SJCRH30 (cell line): Measurements from ENCODE around the gene CD34. TPM values are rescaled to one million over a fixed set of nuclear protein-coding genes. Genes with fewer than 3 reads are reported as not detected.

ENCODE experiments used
- DNase-seq, 2 experiments: peaks; one replicate each; pipeline ENCODE4 v3.0.0-alpha.2; 2015 to 2020
- H3K27ac ChIP-seq: fragments of 250-450 bp; sonication (Bioruptor Pico); 2 replicates; pipeline ENCODE4 v1.5.1; 2020; ENCODE audit warnings: mild to moderate bottlenecking, moderate library complexity
- H3K27me3 ChIP-seq: fragments of 250-450 bp; sonication (Bioruptor Pico); 2 replicates; pipeline ENCODE4 v1.5.1; 2020; ENCODE audit warnings: mild to moderate bottlenecking, moderate library complexity
- H3K36me3 ChIP-seq: fragments of 250-450 bp; sonication (Bioruptor Pico); 2 replicates; pipeline ENCODE4 v1.5.1; 2020; ENCODE audit warnings: mild to moderate bottlenecking, moderate library complexity
- H3K4me1 ChIP-seq: fragments of 250-450 bp; sonication (Bioruptor Pico); 2 replicates; pipeline ENCODE4 v1.5.1; 2020; ENCODE audit warnings: mild to moderate bottlenecking, moderate library complexity
- H3K4me3 ChIP-seq: fragments of 250-450 bp; sonication (Bioruptor Pico); 2 replicates; pipeline ENCODE4 v1.5.1; 2020; ENCODE audit warnings: mild to moderate bottlenecking, moderate library complexity
- H3K9me3 ChIP-seq: fragments of 250-450 bp; sonication (Bioruptor Pico); replicated peaks from 2 replicates; pipeline ENCODE4 v1.5.1; 2020; ENCODE audit warnings: mild to moderate bottlenecking, moderate library complexity
- total RNA-seq: library from RNA; depleted of rRNA; stranded (reverse); fragments of >200 nt; shearing (Covaris generic); gene quantifications from 2 replicates; pipeline ENCODE4 v1.2.3, GENCODE V29; 2014; rRNA removed

The CD34 gene
- total RNA-seq, 1 experiment from 2014 or later, result 0.36 TPM

- no peaks in the 10 kb centered on the region for H3K36me3 ChIP-seq
- H3K4me3 ChIP-seq, result no peak overlapping the region
- H3K27ac ChIP-seq, result no peak overlapping the region
- H3K27me3 ChIP-seq, result no peaks in the 10 kb centered on the region
- no peaks in the 10 kb centered on the region for H3K4me1 ChIP-seq
- DNase-seq, result no peak
- no peaks in the 10 kb centered on the region for H3K9me3 ChIP-seq
Observed at GRCh38 chr1:207837673-207838072, 73.3 kb downstream of the CD34 start.

DNA sequence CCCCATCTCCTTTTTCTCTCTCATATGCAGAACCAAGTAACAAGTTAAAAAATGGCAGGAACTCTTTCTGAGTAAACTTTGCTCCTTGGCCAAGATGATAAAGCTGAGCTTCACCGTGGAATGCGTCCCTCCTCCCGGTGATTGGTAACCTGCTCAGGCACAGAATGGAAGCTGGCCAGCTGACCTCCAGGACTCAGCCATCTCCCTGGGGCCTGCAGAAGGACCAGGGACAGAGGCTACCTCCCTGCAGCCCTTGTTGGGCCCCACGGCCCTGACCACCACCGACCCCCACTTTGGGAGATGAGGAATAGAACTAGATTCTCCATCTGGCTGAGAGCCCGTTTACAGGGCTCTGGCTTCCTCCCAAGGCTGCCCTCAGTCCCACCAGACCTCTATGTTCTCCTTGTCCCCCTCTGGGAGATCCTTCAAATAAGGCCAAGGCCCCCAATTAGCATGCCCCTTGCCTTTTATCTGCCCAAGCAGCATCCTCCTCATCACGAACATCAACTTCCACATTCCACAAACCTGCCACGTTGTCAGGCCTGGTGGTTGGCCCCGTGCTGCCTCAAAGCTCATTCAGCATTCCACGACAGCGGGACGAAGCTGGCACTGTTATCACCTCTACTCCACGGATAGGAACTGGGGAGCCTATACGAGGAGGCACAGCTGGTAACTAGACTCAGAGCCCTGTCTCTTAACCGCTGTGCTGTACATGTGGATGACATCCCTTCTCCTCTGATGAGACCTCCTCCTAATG, 74.2 kb downstream of the CD34 start:
- H3K27me3 ChIP-seq, result no peaks in the 10 kb centered on the region
- H3K4me1 ChIP-seq, result no peaks in the 10 kb centered on the region
- H3K9me3 ChIP-seq, result no peaks in the 10 kb centered on the region
- no peaks in the 10 kb centered on the region for H3K36me3 ChIP-seq
- no peak for DNase-seq
- no peak overlapping the region for H3K27ac ChIP-seq
- no peak overlapping the region for H3K4me3 ChIP-seq

- Histone ChIP-seq H3K9me3 (no peaks in the 10 kb centered on the region), H3K27ac (no peak overlapping the region), H3K4me1 (no peaks in the 10 kb centered on the region), H3K36me3 (no peaks in the 10 kb centered on the region), H3K27me3 (no peaks in the 10 kb centered on the region), H3K4me3 (no peak overlapping the region)
- no peak for DNase-seq
Observed at GRCh38 chr1:207835958-207836357, 75.0 kb downstream of the CD34 start.

DNA sequence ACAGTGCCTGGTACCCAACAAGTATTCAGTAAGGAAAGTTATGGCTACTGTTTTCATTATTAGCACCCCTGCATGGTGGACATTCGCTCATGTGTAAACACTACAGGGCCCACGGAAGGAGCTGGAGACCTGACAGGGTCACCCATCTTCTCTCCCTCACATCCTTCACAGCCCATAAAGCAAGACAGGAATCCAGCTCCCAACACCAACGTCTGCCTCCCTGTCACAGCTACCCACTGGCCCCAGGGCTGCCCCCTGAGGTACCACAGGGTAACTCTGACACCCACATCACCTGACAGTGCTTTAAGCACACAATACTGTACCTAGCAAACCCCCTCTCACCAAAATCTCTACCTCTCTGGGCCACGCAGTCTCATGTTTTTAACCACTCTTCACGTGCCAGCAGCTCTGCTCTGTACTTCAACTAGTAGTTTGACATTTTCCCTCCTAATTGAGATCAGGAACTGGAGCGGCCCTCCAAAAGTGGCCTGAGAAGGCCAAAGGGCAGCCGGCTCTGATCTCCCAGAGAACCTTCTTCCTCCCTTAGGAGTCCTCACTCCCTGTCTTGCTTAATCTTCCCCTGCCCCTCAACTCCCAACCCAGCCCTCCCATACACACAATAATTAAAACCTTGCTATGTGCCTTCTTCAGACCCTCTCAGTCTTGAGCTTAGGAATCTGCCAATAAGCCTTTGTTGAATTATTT, 76.8 kb downstream of the CD34 start:
- no peaks in the 10 kb centered on the region for H3K36me3 ChIP-seq
- no peak overlapping the region for H3K27ac ChIP-seq
- no peak overlapping the region for H3K4me3 ChIP-seq
- no peak for DNase-seq
- H3K9me3 ChIP-seq, result no peaks in the 10 kb centered on the region
- H3K27me3 ChIP-seq, result no peaks in the 10 kb centered on the region
- no peaks in the 10 kb centered on the region for H3K4me1 ChIP-seq

GRCh38 chr1:207833381-207833780, 77.5 kb downstream of the CD34 start:
- Histone ChIP-seq H3K4me1 (no peaks in the 10 kb centered on the region), H3K9me3 (no peaks in the 10 kb centered on the region), H3K36me3 (no peaks in the 10 kb centered on the region), H3K27ac (no peak overlapping the region), H3K27me3 (no peaks in the 10 kb centered on the region), H3K4me3 (no peak overlapping the region)
- no peak for DNase-seq

- Histone ChIP-seq H3K27ac (no peak overlapping the region), H3K36me3 (no peaks in the 10 kb centered on the region), H3K9me3 (no peaks in the 10 kb centered on the region), H3K4me3 (no peak overlapping the region), H3K4me1 (no peaks in the 10 kb centered on the region), H3K27me3 (no peaks in the 10 kb centered on the region)
- no peak for DNase-seq
Observed at GRCh38 chr1:207832796-207833195, 78.1 kb downstream of the CD34 start.

DNA sequence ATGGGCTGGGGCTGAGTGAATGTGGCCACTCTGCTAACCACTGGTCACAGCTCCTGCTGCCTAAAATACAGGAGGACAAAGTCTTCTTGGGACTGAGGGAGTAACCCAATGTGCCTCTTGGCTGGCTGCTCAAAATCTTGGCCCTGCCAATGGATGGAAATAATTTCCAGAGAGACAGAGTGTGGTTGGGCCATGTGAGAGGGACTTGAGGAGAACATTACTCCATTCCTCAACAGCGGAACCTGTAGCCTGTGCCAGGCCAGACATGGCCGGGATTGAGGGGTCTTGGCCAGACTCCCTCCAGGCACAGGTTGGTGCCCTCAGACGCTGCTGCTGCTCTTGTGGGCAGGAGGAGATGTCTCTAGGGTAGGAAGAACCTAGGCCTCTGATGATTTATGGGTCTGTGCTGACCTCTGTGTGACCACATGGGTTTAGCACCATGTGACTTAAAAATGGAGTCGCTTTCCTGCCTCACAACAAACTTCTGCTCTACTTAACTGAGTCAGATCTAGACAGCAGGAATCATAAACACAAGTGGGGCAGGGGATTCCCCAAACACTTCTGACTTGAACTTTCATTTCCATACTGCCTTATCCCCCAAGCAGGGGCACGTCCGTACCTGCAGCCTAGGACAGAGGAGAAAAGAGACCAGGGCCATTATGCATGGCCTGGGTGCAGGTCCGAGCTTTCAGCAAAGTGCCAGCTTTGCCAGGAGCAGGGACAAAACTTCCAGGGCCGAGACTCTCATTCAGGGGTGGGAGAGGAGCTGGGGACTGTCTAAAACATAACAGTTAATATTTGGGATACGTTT, 79.2 kb downstream of the CD34 start:
- Histone ChIP-seq H3K4me3 (no peak overlapping the region), H3K27me3 (no peaks in the 10 kb centered on the region), H3K36me3 (no peaks in the 10 kb centered on the region), H3K4me1 (no peaks in the 10 kb centered on the region), H3K27ac (no peak overlapping the region), H3K9me3 (no peaks in the 10 kb centered on the region)
- no peak for DNase-seq

Other genes with a start within 250 kb of the CD34 start
- 84.6 and 95.1 TPM in 2 replicates for gene CD46, start 159.1 kb downstream of the CD34 start, total RNA-seq